NCI-H2081 treated with DMSO at 0.1 percent for 48 hours (cell line): ENCODE results near the gene PARP14.

Experiments
- DNase-seq: peaks from one replicate; lab custom pipeline; 2025; lab: John Stamatoyannopoulos, UW

Gene PARP14

GRCh38 chr3:122770521-122771202, 90.0 kb downstream of the PARP14 start:
- DNase-seq: no peak

- DNase-seq: no peak
Measured at GRCh38 chr3:122772827-122773226, 92.2 kb downstream of the PARP14 start.

GRCh38 chr3:122773944-122774509, 93.4 kb downstream of the PARP14 start:
- DNase-seq: no peak

DNA sequence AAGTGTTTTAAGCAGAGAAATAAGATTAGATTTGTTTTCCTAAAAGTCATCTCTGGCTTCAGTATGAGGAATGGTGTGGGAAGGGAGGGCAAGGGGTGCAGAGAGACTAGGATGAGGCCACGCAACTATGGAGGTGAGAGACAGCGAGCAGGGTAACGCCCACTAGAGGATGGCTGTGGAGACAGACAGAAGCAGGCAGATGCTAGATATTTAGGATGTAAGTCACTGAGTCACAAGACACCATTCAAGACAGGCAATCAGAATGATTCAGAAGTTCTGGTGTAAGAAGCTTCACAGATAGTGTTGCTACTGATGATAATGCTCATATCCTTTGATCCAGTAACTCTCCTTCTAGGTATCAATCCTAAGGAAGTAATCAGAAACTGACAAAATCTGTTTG, 93.9 kb downstream of the PARP14 start:
- no peak for DNase-seq

DNA sequence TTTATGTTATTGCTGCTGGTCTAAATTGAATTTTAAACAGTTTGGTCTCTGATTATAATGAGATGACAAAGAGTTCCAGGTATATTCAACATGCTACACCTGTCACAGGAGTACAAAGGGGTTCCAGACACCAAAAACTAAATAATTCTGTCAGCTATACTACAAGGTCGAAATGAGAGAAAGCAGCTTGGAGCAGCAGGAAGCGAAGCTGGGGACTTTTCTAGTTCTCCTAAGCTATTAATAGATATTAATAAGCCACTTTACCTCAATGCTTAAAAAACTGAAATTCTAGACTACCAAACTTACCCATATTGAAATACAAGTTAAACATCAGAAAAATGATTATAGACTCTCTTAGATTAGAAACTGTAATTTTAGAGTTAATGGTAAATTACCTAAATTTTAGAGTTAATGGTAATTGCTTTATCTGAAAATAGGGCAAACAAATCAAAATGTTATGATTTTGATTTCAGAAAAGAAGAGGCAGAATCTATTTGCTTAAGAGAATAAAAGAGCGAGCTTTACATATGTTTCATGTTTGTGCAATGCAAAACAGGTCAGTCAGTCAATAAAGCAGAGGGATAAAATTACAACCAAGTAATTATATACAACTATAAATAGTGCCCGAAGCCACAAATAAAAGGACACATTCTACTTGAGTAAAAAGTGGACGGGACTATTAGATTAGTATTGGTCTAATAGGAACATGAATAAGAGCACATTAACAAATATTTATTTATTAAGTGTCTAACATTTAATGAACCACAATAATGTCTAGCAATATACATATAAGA, 96.2 kb downstream of the PARP14 start:
- no peak for DNase-seq

GRCh38 chr3:122777563-122777962, 96.9 kb downstream of the PARP14 start:
- DNase-seq: no peak
